GM18861 (cell line): ENCODE data around the gene EXOSC10.

Experiments used
- ATAC-seq: cut with Tn5 transposase; IDR thresholded peaks from one replicate; pipeline ENCODE4 v1.9.1; 2021; ENCODE audit not compliant: unreplicated experiment

Gene EXOSC10

DNA sequence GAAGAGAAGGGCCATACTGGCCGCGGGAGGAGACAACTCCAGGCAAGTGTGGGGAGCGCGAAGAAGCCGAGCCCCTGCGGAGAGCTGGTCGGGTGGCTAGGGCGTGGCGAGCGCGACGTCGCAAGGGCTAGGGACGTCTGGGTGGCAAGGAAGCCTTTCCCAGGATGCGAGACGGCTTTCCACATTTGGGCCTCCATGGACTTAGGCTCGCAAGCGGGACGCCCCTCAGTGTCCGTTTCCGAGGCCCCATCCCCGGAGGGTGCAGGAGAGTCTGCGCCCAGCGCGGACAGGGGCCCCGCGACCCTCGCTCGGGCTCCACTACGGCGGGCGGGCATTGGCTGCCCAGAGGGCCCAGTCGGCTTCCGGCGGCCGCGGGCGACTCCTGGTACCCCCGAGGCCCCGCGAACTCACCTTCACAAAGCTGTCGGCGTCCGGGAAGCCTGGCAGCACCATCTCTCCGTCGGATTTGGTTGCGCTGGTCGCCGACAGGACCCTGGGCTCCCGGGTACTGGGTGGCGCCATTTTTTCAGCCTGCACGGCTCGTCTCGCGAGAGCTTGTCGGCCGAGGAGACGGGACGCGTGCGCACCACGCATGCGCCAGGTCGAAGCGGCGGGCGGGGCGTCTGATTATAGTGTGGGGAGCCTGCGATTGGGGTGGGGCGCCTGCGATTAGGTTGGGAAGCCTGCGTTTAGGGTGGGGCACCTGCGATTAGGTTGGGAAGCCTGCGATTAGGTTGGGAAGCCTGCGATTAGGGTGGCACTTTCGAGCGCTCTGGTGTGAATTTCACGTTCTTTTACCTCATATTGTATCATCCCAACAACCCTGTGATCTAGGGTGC is at the start of gene EXOSC10:
Gene EXOSC10 (minus strand): TSS at position 560 of the 839 bp plus-strand sequence. CDS start 38 bp downstream, at position 522.
- ATAC-seq: peak; percentile 90

DNA sequence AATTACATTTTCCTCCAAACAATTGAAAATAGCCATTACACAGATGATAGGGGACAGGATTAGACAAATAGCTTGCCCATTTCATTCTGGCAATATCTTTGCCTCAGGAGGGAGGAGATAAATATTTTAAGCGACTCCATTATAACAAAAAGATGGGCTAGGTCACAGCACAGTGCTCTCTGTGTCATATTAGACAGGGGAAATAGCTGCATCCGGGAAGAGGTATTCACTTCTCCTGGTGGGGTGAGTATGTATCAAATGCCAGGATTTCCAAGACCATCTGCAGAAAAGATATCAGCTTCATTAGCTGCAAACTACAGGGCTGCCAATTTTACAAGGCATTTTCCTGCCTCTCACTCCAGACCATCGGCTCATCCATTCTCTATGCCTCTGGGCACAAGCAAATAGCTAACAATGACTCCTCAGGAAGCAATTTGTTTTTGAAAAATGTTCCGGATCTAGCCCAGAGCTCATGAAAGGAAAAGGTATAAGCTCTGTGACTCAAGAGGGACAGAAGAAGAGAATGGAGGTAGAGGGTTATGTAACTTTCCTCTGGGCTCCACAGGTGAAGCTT is 47.6 kb upstream of the EXOSC10 start:
- ATAC-seq: no peak

DNA sequence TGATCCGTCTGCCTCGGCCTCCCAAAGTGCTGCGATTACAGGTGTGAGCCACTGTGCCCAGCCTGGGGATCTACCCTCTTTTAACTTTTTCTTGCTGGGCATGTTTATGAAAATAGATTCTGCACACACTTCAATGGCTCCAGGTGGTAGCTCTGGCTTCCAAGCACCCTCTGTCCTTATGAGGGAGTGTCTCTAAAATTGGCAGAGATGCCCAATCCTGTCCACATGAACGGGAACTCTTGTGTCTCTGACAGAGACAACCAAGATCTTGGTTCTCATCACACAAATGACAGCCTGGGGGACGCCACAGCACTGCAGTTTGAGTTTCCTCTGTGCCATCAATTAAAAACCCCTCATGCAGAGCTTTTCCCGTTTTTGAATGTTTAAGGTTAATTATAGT is 46.1 kb upstream of the EXOSC10 start:
- ATAC-seq: no peak

DNA sequence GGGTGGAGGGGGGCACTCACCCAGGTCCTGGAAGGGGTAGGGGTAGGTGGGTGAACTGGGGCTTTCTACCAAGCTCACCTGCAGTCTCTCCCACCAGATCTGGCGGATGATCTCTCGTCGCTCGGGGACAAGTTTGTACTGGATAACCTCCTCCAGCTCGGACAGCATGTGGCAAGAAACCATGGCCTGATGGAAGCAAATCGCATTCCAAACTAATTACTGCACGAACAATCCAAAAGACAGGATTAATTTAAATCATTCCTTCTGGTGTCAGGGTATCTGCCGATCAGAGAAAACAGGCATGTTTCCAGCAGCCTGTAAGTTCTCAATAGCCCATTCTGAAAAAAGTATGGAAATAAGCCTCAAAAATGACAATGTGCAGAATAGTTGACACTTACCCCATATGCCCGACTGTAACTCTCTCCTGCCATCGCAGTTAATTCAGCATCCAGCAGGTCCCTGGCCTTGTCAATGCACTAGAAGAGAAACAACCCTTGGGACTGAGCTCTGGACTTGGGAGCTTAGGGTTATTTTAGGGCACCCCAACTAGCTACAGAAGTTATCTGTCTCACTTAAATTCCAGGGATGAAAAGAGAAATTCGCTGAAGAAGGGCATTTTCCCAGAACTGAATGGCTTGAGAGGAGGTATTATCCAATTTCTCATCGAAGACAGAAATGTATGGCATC is 45.0 kb upstream of the EXOSC10 start:
- ATAC-seq: no peak

DNA sequence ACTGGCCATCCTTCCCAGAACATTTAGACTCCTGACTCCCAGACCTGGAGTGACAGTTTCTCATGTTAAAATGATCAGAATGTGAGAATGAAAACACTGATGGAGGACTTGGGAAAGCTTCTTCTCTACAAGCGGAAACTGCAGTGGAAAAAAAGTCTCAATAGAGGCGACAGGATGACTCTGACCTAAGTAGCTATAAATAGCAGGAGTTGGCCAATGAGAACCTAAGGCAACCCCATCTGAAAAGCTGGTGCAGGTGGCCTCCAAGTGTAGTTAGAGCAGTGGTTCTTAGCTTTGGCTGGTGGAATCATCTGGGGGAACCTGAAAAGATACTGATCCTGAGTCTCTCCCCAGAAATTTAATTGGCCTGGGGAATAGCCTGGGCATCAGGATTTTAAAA is 44.2 kb upstream of the EXOSC10 start:
- no peak for ATAC-seq

DNA sequence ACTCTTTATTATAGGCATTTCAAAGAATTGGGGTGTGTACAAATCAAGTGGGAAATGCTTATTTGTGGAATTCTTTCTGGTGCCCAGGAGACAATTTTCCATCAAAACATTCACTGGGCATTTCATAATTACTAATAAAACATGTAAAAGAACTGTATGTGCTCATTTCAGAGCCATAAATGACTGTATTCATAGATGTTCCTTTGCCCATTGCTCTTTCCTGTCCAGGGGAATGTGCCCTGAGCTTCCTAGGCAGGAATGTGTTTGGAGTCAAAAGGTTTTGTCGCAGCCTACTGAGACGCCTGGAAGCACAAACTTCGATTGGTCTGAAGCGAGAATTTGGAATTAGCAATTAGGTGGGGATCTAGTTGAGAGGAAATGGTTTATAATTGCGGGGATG is 43.7 kb upstream of the EXOSC10 start:
- ATAC-seq: no peak

DNA sequence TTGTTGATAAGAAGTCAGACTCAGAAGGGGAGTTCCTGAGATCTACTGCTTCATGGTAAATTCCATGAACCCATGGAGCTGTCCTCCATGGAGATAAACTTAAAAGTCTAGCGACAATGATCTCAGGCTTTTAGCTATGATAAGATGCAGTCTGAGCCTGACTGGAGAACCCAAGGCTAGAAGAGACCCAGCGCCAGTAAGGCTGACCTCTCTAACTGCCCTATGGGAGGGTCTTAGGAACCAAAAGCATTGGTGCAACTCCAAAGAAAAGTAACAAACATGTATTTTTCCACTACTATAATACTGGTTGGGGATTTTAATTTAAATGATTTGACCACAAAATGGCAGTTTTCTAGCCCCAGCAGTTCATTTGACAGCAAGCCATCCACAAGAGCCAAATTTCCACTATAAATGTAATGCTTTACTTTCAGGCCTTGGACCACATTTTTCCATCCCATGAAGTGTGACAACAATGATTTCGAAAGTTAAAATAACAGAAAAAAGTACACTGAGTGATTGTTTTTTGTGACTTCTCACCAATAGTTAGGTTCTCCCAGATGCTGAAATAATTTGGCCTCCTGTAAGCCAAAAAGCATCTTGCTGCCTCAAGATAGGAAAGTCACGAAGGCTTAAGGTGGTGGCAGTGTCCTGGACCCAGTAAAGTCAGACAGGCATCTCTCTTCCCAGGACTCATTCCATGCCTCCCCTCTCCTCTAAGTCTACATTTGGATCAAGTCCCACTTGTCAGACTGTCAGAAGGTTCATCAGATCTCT is 43.1 kb upstream of the EXOSC10 start:
- no peak for ATAC-seq

DNA sequence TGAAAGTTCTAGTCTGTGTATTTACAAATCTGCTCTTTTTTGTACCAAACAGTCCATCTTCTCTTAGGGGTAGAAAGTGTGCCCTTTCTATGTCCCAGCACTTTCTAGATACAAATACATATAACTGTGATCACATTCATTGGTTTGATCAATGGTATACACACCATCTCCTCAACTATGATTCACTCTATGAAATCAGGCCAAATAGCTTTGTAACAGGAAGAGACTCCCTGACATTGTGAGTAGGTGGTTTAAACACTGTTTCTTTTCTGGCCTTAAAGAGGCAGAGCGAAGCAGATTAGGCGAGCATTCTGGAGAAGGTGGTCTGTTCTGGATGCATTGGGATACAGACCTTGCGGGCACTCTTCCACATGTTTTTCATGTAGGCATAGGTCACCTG is 39.3 kb upstream of the EXOSC10 start:
- ATAC-seq: no peak

DNA sequence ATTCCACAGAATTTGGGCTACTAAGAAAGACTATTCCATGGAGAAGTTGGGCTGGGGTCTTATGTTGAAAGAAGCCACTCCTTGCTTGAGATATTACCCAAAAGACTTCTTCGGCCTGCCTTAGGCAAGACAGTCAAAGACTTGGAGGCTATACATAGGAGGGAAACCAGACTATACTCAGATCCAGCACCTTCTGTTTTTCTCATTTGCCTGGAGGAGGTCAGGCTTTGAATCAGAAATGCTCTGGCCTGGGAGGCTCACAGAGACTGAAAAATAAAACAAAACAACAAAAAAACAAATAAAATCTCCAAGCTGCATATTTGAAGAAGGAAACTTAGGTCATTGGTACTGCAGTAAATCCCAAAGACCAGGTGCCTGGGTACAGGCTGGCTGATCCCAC is 38.4 kb upstream of the EXOSC10 start:
- ATAC-seq: no peak

DNA sequence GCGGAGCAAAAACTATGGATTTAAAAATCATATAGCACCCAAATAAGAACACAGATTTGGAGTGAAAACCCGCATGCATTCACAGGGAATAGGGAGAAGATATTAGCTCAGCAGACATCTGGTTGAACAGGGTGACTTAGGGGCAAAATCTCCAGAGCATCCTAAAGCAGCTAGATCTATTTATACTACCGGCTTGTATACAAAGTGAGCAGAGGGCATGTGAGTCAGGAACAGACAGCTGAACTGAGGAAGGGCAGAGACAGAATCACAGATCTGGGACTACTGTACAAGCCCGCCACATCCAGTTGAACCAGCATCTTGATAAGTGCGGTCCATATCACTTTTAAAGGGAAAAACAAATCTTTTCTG is 35.2 kb upstream of the EXOSC10 start:
- no peak for ATAC-seq

DNA sequence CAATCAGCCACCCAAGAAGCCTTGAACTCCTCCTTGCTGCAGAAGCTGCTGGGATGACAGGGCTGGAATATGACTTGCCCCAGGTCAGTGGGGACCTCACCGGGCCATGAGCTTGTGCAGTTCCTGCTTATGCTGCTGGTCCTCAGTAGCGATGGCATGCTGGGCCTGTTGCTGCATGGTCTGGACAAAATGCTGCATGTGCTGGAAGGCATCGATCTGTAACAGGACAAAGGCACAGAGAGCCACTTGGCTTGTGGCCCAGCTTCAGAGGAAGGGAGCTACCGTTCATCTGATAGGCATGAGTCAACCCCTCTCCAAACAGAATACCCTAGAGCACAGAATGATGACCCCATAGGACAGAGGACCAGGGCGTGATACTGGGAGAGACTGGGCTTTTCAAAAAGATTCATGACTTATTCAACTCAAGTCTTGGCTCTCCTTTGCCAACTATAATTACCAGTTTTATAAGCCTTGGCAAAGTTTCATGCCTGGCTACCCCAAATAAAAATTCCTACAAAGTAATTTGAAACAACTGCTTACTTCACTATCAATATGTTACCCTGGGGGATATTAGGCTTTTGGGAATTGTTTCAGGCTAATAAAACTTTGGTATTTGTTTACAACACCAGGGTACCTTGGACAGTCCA is 34.7 kb upstream of the EXOSC10 start:
- ATAC-seq: no peak

DNA sequence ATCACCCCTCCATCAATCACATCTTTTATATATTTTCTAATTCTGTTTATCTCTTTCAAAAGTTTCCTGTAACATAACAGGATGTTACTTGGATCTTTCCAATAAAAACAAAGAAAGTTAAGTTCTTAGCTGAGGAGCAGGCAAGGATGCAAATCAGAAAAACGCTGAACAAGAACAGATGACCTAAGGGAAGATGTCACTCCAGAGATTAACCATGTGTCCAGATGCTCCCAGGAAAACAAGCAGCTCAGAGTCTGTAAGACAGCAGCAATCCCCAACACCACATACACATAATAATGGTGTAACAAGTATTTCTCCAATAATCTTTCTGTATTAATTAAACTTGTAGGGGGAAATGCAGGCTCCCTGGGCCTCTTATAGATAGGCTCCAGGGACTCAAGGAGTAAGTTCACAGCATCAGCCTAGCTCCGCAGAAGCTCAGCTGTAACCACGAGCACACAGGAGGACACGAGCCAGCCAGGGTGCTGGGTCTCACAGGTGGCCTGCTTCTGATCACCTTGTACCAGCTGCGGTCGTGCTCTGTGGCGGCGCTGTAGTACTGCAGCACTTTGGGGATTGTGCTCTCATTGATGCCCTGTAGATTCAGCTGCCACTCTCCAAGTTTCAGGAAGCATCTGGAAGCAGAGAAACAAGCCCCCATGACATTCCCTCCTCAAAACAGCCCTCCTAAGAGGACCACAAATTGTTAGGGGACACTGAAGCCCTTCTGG is 33.1 kb upstream of the EXOSC10 start:
- ATAC-seq: no peak

DNA sequence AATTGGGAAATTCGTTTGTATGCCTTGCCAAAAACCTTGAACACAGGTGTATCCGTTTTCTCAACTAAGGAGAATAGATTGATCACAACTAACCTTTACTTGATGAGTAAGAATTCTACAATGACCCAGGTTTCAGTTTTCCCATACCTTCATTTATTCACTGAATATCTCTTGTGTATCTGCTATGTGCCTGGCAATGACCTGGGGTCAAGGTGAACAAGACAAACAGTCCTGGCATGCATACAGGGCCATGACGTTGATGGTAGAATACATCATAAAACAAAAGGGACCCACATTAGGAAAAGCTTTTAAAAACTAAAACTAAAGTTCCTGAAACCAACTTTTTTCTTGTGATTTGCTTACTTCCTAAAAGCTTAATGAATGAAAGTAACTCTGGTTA is 32.1 kb upstream of the EXOSC10 start:
- ATAC-seq: no peak

DNA sequence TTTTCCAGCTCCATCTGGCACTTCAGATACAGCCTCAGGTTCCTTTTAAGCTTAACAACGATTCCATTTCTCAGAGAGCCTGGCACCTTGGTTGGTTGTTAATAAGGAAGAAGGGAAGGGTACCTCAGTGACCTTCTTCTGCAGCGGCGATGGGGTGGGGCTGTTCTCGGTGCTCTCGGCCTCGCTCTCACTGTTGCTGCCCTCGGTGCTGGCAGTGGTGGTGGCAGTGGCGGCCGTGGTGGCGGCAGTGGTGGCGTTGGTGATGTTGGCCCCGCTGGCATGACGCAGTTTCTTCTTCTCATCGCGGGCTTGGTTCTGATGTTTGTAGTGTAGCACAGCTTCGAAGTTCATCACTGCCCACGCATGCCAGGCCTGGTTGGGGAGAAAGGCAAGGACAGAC is 30.7 kb upstream of the EXOSC10 start:
- no peak for ATAC-seq

DNA sequence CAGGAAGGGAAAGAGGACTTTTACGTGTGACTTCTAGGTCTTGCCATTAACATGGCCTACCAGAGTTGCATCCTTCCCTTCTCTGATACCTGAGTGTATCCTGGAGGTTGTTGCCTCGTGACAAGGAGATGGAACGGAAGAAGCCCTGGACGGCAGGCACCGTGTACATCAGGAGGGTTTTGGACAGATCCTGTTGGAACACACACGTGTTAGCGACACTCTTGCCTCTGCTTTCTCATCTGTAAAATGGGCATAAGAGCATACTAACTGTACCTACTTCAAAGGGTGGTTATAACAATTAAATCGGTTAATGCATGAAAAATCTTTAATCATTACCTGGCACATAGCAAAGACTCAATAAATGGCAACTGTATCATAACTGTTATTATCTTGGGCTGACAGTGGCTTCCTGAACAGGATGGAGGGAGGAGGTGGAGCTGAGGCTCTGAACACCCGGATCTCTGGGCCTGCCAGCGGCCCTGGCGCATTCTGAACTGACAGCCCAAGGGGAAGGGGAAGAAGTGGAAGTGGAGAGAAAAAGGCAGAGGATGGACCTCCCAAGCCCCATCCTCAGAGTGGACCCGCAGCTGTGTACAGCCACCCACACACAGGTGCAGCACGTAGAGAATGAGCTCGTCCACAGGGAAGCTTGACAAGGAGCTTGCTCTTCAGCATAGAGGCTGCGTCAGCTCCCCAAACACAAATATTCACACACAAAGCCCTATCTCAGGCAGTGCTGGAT is 30.2 kb upstream of the EXOSC10 start:
- ATAC-seq: no peak

DNA sequence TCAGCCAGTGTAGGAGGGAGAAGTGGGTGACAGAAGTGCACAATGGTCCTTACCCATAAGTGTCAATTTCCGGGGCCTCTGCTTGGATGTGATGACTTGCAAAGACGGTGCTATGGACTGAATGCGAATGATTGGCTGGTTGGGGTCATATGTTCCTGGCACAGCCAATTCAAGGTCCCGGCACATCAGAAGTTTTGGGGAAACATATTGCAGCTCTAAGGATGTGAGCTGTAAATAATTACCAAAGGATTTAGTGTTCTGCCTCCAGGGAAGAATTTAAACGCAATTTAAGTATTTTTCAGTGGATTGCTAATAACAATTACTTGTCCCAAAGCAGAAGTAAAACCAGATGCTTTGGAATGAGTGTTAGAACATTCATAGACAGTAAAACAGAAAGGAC is 26.9 kb upstream of the EXOSC10 start:
- no peak for ATAC-seq

DNA sequence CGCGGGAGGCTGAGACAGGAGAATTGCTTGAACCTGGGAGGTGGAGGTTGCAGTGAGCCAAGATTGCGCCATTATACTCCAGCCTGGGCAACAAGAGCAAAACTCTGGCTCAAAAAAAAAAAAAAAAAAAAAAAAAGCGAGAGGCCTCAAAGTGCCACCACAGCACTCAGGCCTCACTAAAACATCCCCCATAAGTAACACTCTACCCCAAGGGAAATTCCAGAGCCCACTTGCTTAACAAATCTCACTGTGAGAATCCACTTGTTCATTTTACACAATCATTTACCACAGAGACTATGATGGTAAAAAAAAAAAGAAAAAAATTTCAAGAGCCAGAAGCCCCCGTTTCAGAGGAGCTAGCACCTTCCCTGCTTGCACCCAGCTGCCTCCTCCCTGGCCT is 26.3 kb upstream of the EXOSC10 start:
- no peak for ATAC-seq

DNA sequence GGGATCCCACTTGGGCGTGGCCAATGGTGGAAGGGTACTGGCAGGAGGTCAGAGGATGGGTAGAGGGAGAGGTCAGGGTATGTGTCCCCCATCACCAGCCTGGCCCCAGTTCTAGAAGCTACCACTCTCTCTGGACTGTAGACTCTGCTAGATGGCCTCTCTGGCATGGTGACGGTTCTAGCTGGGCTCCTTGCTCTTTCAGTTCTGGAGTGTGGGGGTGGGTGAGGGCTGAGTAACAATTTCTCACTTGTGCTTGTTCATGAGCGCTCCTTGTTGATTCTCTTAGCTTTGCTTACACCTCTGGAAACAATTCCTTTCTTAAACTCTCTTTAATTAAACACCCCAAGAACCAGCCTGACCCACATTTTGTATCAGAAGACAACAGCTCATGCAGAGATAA is 25.3 kb upstream of the EXOSC10 start:
- no peak for ATAC-seq

DNA sequence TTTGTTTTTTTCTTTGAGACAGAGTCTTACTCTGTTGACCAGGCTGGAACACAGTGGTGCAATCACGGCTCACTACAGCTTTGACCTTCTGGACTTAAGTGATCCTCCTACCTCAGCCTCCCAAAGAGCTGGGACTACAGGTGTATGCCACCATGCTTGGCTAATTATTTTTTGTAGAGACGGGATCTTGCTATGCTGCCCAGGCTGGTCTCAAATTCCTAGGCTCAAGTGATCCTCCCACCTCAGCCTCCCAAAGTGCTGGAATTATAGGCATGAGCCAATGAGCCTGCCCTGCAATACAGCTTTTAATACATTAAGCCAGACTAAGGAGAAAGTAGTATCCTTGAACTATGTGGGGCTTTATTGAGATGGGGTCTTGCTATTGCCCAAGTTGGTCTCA is 16.6 kb upstream of the EXOSC10 start:
- ATAC-seq: no peak

DNA sequence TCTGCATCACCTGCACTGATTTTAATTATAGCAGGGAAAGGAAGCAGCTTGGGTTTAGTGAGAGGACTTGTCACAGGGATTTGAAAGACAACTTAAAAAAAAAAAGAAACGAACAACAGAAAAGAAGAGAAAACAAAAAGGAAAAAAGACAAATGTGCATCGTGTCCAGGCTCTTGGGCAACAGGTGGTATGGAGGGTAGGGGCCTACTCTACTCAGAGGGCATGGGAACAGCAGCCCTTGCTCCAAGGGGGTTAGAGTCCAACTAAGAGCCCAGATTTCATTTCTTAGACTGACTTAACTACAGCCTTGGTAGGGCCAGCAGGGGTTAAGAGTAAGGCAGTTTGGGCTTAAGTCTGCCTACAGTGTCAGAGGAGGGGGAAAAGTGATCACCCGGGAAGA is 15.3 kb upstream of the EXOSC10 start:
- no peak for ATAC-seq
